ENCODE data around the gene ONECUT2.
"Not testable (repeated sequence)": the region's sequence is repeated elsewhere in the genome, so short reads cannot be mapped to it uniquely, and the experiment has no call there.

Gene ONECUT2

DNA sequence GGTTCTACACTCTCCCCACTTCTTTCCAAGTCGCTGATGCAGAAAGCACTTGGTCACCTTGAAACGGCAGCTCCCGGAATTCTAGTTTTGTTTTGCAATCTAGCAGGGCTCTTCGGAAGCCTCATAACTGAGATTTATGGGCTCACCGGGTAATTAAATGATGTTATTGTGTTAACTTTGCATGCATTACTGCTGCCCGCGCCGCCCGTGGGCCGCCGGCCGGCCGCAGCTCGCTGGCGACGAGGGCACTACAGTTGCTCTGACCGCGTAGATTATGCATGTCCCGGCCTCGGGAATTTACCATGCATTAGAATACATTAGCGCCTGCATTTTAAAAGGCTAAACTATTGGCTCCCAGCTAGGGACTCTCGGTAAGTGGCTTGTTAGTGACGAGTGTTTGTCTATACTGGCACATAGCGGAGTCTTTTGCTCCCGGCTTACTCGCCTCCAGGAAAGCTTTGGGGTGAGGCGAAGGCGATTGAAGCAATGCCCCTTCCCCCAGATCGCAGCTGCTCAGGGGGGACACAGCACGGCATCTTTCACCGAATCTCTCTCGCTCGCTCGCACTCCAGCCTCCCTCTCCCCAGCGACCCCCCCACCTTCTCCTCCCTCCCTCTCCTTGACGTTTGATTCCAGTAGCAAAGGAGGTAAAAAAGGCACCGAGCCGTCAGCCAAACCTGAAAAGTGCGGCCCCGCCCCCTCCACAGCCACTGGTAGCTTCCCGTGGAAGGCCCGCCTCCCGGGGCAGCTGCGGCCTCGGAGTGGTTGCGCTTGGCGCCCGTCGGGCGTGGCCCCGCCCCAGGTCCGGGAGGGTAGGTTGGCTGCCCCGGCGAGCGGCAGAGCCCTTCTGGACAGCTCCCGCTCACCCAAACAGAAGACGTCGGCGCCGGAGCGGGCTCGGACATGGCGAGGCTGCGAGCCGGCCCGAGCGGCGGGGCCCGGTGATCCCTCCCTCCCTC lies at the start of gene ONECUT2:
Gene ONECUT2, plus strand, starts transcription at position 839 of the 959 bp plus-strand sequence. CDS start 343 bp downstream, outside the sequence.
- DNase-seq (ENCODE audit: low read depth in 2 of 2) = peak; percentile 84 to 91
- H3K4me3 ChIP-seq (replicated peaks in 1 of 2; ENCODE audit: low read depth in 2 of 2, low read length in 2 of 2) = peak within 1 kb of the TSS; percentile 46 to 53
- TF ChIP-seq, protein P1, sequence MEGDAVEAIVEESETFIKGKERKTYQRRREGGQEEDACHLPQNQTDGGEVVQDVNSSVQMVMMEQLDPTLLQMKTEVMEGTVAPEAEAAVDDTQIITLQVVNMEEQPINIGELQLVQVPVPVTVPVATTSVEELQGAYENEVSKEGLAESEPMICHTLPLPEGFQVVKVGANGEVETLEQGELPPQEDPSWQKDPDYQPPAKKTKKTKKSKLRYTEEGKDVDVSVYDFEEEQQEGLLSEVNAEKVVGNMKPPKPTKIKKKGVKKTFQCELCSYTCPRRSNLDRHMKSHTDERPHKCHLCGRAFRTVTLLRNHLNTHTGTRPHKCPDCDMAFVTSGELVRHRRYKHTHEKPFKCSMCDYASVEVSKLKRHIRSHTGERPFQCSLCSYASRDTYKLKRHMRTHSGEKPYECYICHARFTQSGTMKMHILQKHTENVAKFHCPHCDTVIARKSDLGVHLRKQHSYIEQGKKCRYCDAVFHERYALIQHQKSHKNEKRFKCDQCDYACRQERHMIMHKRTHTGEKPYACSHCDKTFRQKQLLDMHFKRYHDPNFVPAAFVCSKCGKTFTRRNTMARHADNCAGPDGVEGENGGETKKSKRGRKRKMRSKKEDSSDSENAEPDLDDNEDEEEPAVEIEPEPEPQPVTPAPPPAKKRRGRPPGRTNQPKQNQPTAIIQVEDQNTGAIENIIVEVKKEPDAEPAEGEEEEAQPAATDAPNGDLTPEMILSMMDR (IDR thresholded peaks at IDR 0.05; ENCODE audit: low read depth, low read length) = no peak

DNA sequence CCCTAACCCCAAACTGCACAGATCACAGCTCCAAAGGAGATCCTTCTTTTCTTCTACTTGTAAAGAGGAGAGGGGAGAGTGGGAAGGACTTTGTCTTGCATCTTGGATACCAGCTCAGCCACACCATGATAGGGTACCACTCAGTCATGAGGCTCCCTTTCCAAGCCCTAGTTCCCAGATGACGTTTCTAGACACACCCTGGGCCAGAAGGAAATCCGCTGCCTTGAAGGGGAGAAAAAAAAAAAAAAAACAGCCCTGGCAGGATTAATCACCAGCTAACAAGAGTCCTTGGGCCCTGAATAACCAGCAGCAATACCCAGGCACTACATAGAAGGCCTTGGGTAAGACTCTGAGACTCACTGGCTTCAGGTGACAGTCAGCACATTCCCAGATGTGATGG lies 45.9 kb upstream of the ONECUT2 start:
- no peak for DNase-seq (ENCODE audit: low read depth in 2 of 2)
- TF ChIP-seq, protein P1 (IDR thresholded peaks at IDR 0.05; ENCODE audit: low read depth, low read length) = no peak
- no peak overlapping the region for H3K4me3 ChIP-seq (replicated peaks in 1 of 2; ENCODE audit: low read depth in 2 of 2, low read length in 2 of 2)

DNA sequence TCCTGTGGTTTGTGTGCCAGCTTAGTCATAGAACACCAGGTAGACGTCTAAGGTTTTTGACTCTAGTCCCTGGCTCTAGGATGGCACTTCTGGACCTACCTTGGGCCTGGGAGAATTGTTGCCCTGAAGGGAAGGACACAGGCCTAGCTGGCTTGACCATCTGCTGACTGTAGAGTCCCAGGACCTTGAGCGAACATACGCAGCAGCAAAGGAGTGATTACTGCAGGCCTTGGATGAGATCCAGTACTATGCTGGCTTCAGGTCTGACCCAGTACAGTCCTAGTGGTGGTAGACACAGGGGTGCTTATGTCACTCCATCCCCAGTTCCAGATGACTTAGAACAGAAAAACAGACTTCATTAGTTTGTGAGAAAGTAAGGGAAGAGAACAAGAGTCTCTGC lies 45.1 kb upstream of the ONECUT2 start:
- TF ChIP-seq, protein P1 (IDR thresholded peaks at IDR 0.05; ENCODE audit: low read depth, low read length) = no peak
- no peak for DNase-seq (ENCODE audit: low read depth in 2 of 2)
- no peak overlapping the region for H3K4me3 ChIP-seq (replicated peaks in 1 of 2; ENCODE audit: low read depth in 2 of 2, low read length in 2 of 2)

DNA sequence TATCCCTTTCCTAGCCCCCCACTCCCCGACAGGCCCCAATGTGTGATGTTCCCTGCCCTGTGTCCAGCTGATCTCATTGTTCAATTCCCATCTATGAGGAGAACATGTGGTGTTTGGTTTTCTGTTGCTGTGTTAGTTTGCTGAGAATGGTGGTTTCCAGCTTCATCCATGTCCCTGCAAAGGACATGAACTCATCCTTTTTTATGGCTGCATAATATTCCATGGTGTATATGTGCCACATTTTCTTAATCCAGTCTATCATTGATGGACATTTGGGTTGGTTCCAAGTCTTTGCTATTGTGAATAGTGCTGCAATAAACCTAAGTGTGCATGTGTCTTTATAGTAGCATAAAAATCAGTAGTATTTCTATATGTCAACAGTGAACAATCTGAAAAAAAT lies 40.4 kb upstream of the ONECUT2 start:
- H3K4me3 ChIP-seq (replicated peaks in 1 of 2; ENCODE audit: low read depth in 2 of 2, low read length in 2 of 2); DNase-seq (ENCODE audit: low read depth in 2 of 2): not testable (repeated sequence)

DNA sequence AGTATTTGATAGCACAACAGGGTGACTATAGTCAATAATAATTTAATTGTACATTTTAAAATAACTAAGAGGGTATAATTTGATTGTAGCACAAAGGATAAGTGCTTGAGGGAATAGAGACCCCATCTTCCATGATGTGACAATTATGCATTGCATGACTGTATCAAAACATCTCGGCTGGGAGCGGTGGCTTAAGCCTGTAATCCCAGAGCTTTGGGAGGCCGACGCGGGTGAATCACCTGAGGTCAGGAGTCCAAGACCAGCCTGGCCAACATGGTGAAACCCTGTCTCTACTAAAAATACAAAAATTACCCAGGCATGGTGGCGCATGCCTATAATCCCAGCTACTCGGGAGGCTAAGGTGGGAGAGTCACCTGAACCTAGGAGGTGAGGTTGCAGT lies 38.3 kb upstream of the ONECUT2 start:
- not testable (repeated sequence) for H3K4me3 ChIP-seq (replicated peaks in 1 of 2; ENCODE audit: low read depth in 2 of 2, low read length in 2 of 2); DNase-seq (ENCODE audit: low read depth in 2 of 2)

DNA sequence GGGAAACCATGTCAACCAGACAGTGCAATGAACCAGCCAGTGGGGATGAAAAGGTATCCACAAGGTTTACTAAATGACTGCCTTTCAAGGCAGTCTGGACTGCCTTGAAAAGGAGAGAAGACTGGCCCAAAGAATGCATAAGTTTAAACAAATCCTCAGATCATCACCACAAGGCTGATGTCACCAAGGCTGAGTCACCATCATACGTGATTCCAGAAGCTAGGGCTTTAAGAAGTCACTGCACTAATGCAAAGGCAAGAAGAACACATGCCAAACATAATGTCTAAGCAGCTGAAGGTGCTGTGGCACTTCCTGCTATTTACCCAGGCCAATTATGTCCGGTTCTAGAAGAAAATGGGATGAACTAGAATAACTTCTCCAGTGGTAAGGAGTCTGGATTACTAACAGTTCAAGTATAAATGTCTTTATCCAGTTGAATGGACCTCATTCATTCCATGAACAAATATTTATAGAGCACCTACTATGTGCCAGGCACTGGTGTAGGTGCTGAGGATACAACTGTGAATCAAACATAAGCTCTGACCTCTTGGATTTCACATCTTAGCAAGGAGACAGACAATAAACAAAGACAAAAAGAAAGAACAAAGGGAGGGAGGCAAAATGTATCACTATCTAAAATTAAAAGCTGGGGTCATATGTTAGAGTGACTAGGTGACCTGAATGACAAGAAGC lies 37.6 kb upstream of the ONECUT2 start:
- TF ChIP-seq, protein P1 (IDR thresholded peaks at IDR 0.05; ENCODE audit: low read depth, low read length) = no peak
- DNase-seq (ENCODE audit: low read depth in 2 of 2) = peak in 1 of 2 donors; percentile 27
- H3K4me3 ChIP-seq (replicated peaks in 1 of 2; ENCODE audit: low read depth in 2 of 2, low read length in 2 of 2) = no peak overlapping the region

DNA sequence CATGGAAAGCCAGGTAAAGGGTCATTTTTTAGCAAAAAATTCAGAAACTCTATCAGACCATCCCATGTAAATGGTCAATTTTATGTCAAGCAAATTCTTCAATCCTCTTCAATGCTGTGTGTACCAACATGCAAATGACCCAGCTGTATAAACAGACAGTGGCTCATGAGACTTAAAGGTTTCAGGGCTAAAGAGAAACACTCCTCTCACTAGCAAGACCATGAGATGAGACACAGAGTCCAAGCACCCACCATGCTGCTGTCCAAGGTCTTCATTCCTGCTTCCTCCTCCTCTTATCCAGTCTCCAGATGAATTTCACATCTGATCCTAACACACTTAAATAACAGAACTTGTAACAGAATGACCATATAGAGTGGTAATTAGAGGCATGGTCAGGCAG lies 30.8 kb upstream of the ONECUT2 start:
- TF ChIP-seq, protein P1 (IDR thresholded peaks at IDR 0.05; ENCODE audit: low read depth, low read length) = no peak

More for the DNA sequence above, 30.8 kb upstream of the ONECUT2 start:
- H3K4me3 ChIP-seq (replicated peaks in 1 of 2; ENCODE audit: low read depth in 2 of 2, low read length in 2 of 2) = no peak overlapping the region
- DNase-seq (ENCODE audit: low read depth in 2 of 2) = no peak
